GM21723 (cell line): ENCODE data around the gene RALA.
A peak's percentile ranks its signal among the peaks of the same experiment; 100 is the strongest.
"Not testable (repeated sequence)": the region's sequence is repeated elsewhere in the genome, so short reads cannot be mapped to it uniquely, and the experiment has no call there.

Source experiments
- ATAC-seq: cut with Tn5 transposase; IDR thresholded peaks from one replicate; pipeline ENCODE4 v1.9.1; 2021; ENCODE audit warnings: mild to moderate bottlenecking, moderate library complexity; ENCODE audit not compliant: unreplicated experiment

The RALA gene

GRCh38 chr7:39644170-39644569 is 20.8 kb downstream of the RALA start:
- ATAC-seq, result no peak

- no peak for ATAC-seq
Observed at GRCh38 chr7:39645482-39646407, 22.4 kb downstream of the RALA start.

GRCh38 chr7:39647816-39648215 is 24.4 kb downstream of the RALA start:
- peak; percentile 65 for ATAC-seq

- ATAC-seq, result no peak
Observed at GRCh38 chr7:39650676-39651075, 27.3 kb downstream of the RALA start.

GRCh38 chr7:39651265-39651664 is 27.9 kb downstream of the RALA start:
- no peak for ATAC-seq

- no peak for ATAC-seq
Observed at GRCh38 chr7:39656415-39656814, 33.0 kb downstream of the RALA start.

GRCh38 chr7:39659356-39660013 is 36.1 kb downstream of the RALA start:
- ATAC-seq, result no peak

- ATAC-seq, result no peak
Observed at GRCh38 chr7:39661960-39662359, 38.6 kb downstream of the RALA start.

- ATAC-seq, result no peak
Observed at GRCh38 chr7:39663263-39663662, 39.9 kb downstream of the RALA start.

GRCh38 chr7:39664057-39664456 is 40.7 kb downstream of the RALA start:
- ATAC-seq, result no peak

GRCh38 chr7:39664585-39664984 is 41.2 kb downstream of the RALA start:
- ATAC-seq, result no peak

- ATAC-seq, result no peak
Observed at GRCh38 chr7:39666562-39666961, 43.2 kb downstream of the RALA start.

- ATAC-seq, result no peak
Observed at GRCh38 chr7:39667341-39667923, 44.1 kb downstream of the RALA start.

- not testable (repeated sequence) for ATAC-seq
Observed at GRCh38 chr7:39668280-39668679, 44.9 kb downstream of the RALA start.

GRCh38 chr7:39670052-39670451 is 46.7 kb downstream of the RALA start:
- ATAC-seq, result no peak

- ATAC-seq, result no peak
Observed at GRCh38 chr7:39670934-39671333, 47.6 kb downstream of the RALA start.

GRCh38 chr7:39672176-39672575 is 48.8 kb downstream of the RALA start:
- ATAC-seq, result no peak

GRCh38 chr7:39673868-39674267 is 50.5 kb downstream of the RALA start:
- no peak for ATAC-seq

- no peak for ATAC-seq
Observed at GRCh38 chr7:39674406-39674805, 51.0 kb downstream of the RALA start.

GRCh38 chr7:39676346-39676745 is 53.0 kb downstream of the RALA start:
- ATAC-seq, result no peak

- ATAC-seq, result no peak
Observed at GRCh38 chr7:39678930-39679709, 55.7 kb downstream of the RALA start.
